Tibial nerve (tissue), 4 donors: ENCODE measurements around the gene TEX22.

Experiments
- CTCF ChIP-seq, 5 experiments: fragments of 200-600 bp in 3 of 5; fragments of 450-650 bp in 2 of 5; sonication (generic) in 3 of 5; IDR thresholded peaks; one replicate each; pipeline ENCODE4 v1.5.1; 2016 to 2019; ENCODE audit warnings: antibody characterized with exemption in 5 of 5, mild to moderate bottlenecking in 3 of 5, moderate library complexity in 2 of 5
- EP300 ChIP-seq, 2 donors: sonication (generic); formaldehyde crosslinking; IDR thresholded peaks; one replicate each; pipeline ENCODE4 v1.6.1; 2017; ENCODE audit warnings: antibody characterized with exemption in 2 of 2, mild to moderate bottlenecking in 1 of 2

- TF ChIP-seq CTCF (IDR thresholded peaks at IDR 0.05) (no peak), EP300 (IDR thresholded peaks at IDR 0.05) (no peak)
Observed at GRCh38 chr14:105383083-105383730, 15.1 kb upstream of the TEX22 start.
